Activated CD4-positive, alpha-beta T cell treated with anti-CD3 and anti-CD28 coated beads, Interleukin-2, amount 10 ng/mL, durations not matched to agents 24 days and 14 days (primary cell): Measurements from ENCODE around the gene GCNT2. TPM values are rescaled to one million over a fixed set of nuclear protein-coding genes. Genes with fewer than 3 reads are reported as not detected.
"Not testable (repeated sequence)": the region's sequence is repeated elsewhere in the genome, so short reads cannot be mapped to it uniquely, and the experiment has no call there.

ENCODE experiments used
- DNase-seq: peaks from one replicate; pipeline ENCODE4 v3.0.0; 2022
- H3K27ac Mint-ChIP-seq: one replicate; pipeline ENCODE4 v1.8.0; 2022; ENCODE audit warnings: mild to moderate bottlenecking, mixed read lengths
- H3K27me3 Mint-ChIP-seq: one replicate; pipeline ENCODE4 v1.8.0; 2022; ENCODE audit warnings: mixed read lengths
- H3K36me3 Mint-ChIP-seq: one replicate; pipeline ENCODE4 v1.8.0; 2022; ENCODE audit warnings: low read depth, mild to moderate bottlenecking, mixed read lengths
- H3K4me1 Mint-ChIP-seq: one replicate; pipeline ENCODE4 v1.8.0; 2021; ENCODE audit warnings: mixed read lengths
- H3K4me3 Mint-ChIP-seq: one replicate; pipeline ENCODE4 v1.8.0; 2022; ENCODE audit warnings: mild to moderate bottlenecking, moderate library complexity, mixed read lengths
- H3K9me3 Mint-ChIP-seq: one replicate; pipeline ENCODE4 v1.8.0; 2021; ENCODE audit warnings: mixed read lengths
- intact Hi-C: fragments of 100-400 bp; cut with micrococcal nuclease; formaldehyde crosslinking; loops from one replicate; pipeline ENCODE4 v1.15.1; 2023
- total RNA-seq: library from RNA; stranded (reverse); gene quantifications from 2 replicates; pipeline ENCODE4 v1.2.3, GENCODE V29; 2022

Gene GCNT2
- total RNA-seq, 1 donor from 2014 or later = 2.5 TPM

- Mint-ChIP-seq H3K27me3 (no peaks in the 10 kb centered on the region), H3K4me3 (no peak overlapping the region), H3K9me3 (no peaks in the 10 kb centered on the region), H3K27ac (no peak overlapping the region), H3K36me3 (peaks cover 4% of the 10 kb centered on the region), H3K4me1 (no peaks in the 10 kb centered on the region)
- DNase-seq = no peak
- intact Hi-C loops = no loop called here
These were observed 40.6 kb downstream of the GCNT2 start for GRCh38 chr6:10561611-10562199.

- no peak overlapping the region for H3K4me3 Mint-ChIP-seq
- no peak for DNase-seq
- H3K4me1 Mint-ChIP-seq = no peaks in the 10 kb centered on the region
- intact Hi-C loops = no loop called here
- H3K9me3 Mint-ChIP-seq = no peaks in the 10 kb centered on the region
- peaks cover 1% of the 10 kb centered on the region for H3K36me3 Mint-ChIP-seq
- no peaks in the 10 kb centered on the region for H3K27me3 Mint-ChIP-seq
- no peak overlapping the region for H3K27ac Mint-ChIP-seq
These were observed 44.0 kb downstream of the GCNT2 start for GRCh38 chr6:10564975-10565673.

- H3K9me3 Mint-ChIP-seq = no peaks in the 10 kb centered on the region
- no peak overlapping the region for H3K4me3 Mint-ChIP-seq
- H3K36me3 Mint-ChIP-seq = no peaks in the 10 kb centered on the region
- DNase-seq = no peak
- no peaks in the 10 kb centered on the region for H3K4me1 Mint-ChIP-seq
- no peak overlapping the region for H3K27ac Mint-ChIP-seq
- H3K27me3 Mint-ChIP-seq = no peaks in the 10 kb centered on the region
- intact Hi-C loops = no loop called here
These were observed 44.8 kb downstream of the GCNT2 start for GRCh38 chr6:10565913-10566312.

GRCh38 chr6:10567256-10568026, 46.3 kb downstream of the GCNT2 start:
- intact Hi-C loops = no loop called here
- H3K4me1 Mint-ChIP-seq = no peaks in the 10 kb centered on the region
- DNase-seq = no peak
- no peak overlapping the region for H3K27ac Mint-ChIP-seq
- H3K9me3 Mint-ChIP-seq = no peaks in the 10 kb centered on the region
- no peaks in the 10 kb centered on the region for H3K27me3 Mint-ChIP-seq
- H3K4me3 Mint-ChIP-seq = no peak overlapping the region
- no peaks in the 10 kb centered on the region for H3K36me3 Mint-ChIP-seq

DNA sequence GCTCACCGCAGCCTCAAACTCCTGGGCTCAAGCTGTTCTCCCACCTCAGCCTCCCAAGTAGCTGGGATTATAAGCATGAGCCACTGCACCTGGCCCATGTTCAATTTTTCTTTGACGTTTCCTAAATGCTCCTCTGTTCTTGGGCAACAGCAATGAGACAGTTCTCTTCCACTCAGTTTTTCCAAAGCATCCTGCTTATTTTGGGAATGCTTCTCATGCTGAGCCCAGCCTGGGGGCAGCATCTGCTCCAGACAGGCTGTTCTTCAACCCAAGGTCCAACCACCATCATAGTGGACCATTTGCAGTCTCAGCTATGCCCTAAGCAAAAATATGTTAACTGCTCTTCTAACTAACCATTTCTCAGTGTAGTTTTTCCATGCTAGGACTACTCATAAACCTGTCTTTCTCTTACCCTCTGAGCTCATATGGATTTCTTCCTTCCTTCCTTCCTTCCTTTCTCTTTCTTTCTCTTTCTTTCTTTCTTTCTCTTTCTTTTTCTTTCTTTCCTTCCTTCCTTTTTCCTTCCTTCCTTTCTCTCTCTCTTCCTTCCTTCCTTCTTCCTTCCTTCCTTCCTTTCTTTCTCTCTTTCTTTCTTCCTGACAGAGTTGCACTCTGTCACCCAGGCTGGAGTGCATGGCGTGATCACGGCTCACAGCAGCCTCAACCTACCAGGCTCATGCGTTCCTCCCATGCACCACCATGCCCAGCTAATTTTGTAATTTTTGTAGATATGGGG, 48.4 kb downstream of the GCNT2 start:
- Mint-ChIP-seq H3K27ac (no peak overlapping the region), H3K4me1 (no peaks in the 10 kb centered on the region), H3K9me3 (no peaks in the 10 kb centered on the region), H3K4me3 (no peak overlapping the region), H3K27me3 (no peaks in the 10 kb centered on the region), H3K36me3 (no peaks in the 10 kb centered on the region)
- intact Hi-C loops = no loop called here
- no peak for DNase-seq

DNA sequence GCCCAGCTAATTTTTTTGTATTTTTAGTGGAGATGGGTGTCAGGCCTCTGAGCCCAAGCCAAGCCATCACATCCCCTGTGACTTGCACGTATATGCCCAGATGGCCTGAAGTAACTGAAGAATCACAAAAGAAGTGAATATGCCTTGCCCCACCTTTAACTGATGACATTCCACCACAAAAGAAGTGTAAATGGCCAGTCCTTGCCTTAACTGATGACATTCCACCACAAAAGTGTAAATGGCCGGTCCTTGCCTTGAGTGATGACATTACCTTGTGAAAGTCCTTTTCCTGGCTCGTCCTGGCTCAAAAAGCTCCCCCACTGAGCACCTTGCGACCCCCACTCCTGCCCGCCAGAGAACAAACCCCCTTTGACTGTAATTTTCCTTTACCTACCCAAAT, 54.4 kb downstream of the GCNT2 start:
- DNase-seq, H3K27me3 Mint-ChIP-seq, H3K4me1 Mint-ChIP-seq, H3K4me3 Mint-ChIP-seq, intact Hi-C loops, H3K27ac Mint-ChIP-seq, H3K9me3 Mint-ChIP-seq, H3K36me3 Mint-ChIP-seq: not testable (repeated sequence)

GRCh38 chr6:10576226-10576625, 55.1 kb downstream of the GCNT2 start:
- H3K36me3 Mint-ChIP-seq = no peaks in the 10 kb centered on the region
- intact Hi-C loops = no loop called here
- no peaks in the 10 kb centered on the region for H3K9me3 Mint-ChIP-seq
- no peaks in the 10 kb centered on the region for H3K4me1 Mint-ChIP-seq
- H3K27me3 Mint-ChIP-seq = no peaks in the 10 kb centered on the region
- DNase-seq = no peak
- H3K4me3 Mint-ChIP-seq = no peak overlapping the region
- no peak overlapping the region for H3K27ac Mint-ChIP-seq

DNA sequence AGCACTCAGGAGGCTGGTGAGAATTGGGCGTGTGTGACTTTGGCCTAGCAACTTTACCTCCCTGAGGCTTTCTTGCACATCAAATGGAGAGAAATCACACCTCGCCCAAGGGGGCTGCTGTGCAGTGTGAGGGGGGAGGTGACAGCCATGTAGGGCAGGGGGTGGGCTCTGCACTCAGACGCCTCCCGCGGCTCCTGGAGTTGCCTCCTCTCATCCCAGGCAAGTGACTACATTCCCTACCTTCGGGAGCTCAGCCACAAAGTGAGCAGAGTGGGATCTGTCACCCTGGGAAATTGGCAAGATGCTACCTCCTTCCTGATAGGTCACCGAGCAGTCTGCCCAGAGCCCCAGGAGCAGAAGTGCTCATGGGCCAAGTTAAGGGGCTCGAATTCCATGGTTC, 56.0 kb downstream of the GCNT2 start:
- Mint-ChIP-seq H3K4me3 (no peak overlapping the region), H3K36me3 (no peaks in the 10 kb centered on the region), H3K4me1 (no peaks in the 10 kb centered on the region), H3K27ac (no peak overlapping the region), H3K27me3 (no peaks in the 10 kb centered on the region), H3K9me3 (no peaks in the 10 kb centered on the region)
- intact Hi-C loops = no loop called here
- DNase-seq = no peak

DNA sequence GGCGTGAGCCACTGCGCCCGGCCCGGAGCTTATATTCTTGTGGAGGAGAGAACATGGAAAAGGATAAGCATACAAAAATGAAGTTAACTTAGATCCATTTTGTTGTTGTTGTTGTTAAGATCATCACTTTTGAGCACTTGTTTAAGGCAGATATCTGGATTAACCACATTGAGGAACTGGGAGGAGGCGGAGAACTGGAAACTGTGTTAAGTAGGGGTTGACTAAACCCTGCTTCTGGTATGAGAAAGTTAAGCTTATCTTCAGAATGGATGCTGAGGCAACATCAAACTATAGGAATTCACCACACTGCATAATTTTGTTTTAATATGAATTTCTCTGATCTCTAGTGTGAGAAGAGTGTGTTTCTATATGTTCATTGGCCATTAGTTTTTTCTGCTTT, 57.6 kb downstream of the GCNT2 start:
- no peak overlapping the region for H3K4me3 Mint-ChIP-seq
- H3K4me1 Mint-ChIP-seq = peaks cover 11% of the 10 kb centered on the region
- H3K27ac Mint-ChIP-seq = no peak overlapping the region
- intact Hi-C loops = no loop called here
- no peaks in the 10 kb centered on the region for H3K36me3 Mint-ChIP-seq
- no peaks in the 10 kb centered on the region for H3K9me3 Mint-ChIP-seq
- no peaks in the 10 kb centered on the region for H3K27me3 Mint-ChIP-seq
- DNase-seq = no peak

GRCh38 chr6:10579803-10580202, 58.7 kb downstream of the GCNT2 start:
- Mint-ChIP-seq H3K36me3 (no peaks in the 10 kb centered on the region), H3K4me3 (no peak overlapping the region), H3K4me1 (peaks cover 21% of the 10 kb centered on the region), H3K27me3 (no peaks in the 10 kb centered on the region), H3K27ac (no peak overlapping the region), H3K9me3 (no peaks in the 10 kb centered on the region)
- intact Hi-C loops = no loop called here
- DNase-seq = no peak

GRCh38 chr6:10580570-10580969, 59.4 kb downstream of the GCNT2 start:
- Mint-ChIP-seq H3K27ac (no peak overlapping the region), H3K9me3 (no peaks in the 10 kb centered on the region), H3K27me3 (no peaks in the 10 kb centered on the region), H3K36me3 (no peaks in the 10 kb centered on the region), H3K4me1 (peaks cover 22% of the 10 kb centered on the region), H3K4me3 (no peak overlapping the region)
- intact Hi-C loops = no loop called here
- DNase-seq = no peak

DNA sequence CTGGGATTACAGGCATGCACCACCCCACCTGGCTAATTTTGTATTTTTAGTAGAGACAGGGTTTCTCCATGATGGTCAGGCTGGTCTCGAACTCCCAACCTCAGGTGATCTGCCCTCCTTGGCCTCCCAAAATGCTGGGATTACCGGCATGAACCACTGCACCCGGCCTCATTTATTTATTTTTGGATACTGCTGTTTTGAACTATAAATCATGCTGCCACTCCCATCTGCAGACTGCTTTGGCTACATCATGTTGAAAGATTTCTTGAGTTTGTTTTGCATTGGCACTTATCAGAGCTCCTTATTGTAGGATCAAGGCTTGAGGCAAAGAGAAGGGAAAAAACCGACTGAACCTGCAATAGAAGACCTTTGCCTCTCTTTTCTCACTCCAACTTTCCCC, 60.3 kb downstream of the GCNT2 start:
- H3K27me3 Mint-ChIP-seq, H3K36me3 Mint-ChIP-seq, H3K4me3 Mint-ChIP-seq, DNase-seq, H3K9me3 Mint-ChIP-seq, H3K27ac Mint-ChIP-seq, intact Hi-C loops: not testable (repeated sequence)
- H3K4me1 Mint-ChIP-seq = peaks cover 22% of the 10 kb centered on the region

DNA sequence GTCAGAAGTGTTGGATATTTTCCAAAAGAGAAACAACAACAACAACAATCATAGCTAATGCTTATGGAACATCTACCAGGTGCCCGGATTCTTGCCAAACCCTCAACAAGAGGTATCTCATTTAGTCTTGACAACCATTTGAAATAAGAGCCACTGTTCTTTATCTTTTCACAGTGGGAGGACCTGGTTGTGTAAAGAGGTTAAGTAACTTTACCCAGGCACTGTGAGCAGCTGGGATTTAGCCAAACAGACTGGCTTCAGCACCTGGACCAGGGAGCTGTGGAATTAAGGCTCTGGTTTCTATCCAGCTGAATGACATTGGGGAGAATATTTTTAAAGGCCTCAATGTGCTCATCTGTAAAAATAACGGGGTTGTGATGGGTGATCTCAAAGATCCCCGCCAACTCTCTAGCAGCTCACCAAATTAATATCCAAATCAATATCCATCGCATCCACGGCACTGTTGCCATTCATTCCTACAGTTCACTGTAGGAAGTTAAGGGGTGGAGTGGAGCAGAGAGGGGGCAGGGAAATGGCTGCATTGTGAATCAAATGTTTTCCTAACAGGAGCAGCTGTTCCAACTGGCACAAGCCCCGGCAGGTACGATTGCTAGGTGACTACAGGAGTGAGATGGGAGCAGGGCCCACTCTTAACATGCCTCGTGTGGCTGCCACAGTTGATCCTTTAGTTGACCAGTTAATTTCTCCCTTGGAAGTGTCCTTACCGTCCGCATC, 61.8 kb downstream of the GCNT2 start:
- intact Hi-C loops = no loop called here
- Mint-ChIP-seq H3K27ac (no peak overlapping the region), H3K4me3 (peak overlapping the region; percentile 17), H3K27me3 (no peaks in the 10 kb centered on the region), H3K9me3 (no peaks in the 10 kb centered on the region), H3K36me3 (no peaks in the 10 kb centered on the region), H3K4me1 (peaks cover 22% of the 10 kb centered on the region)
- DNase-seq = no peak
